Endodermal cell (in vitro differentiated cells): ENCODE results near the gene ARHGAP44. TPM values are rescaled to one million over a fixed set of nuclear protein-coding genes. Genes with fewer than 3 reads are reported as not detected.

Experiments
- DNase-seq: peaks from one replicate; pipeline ENCODE4 v3.0.0-alpha.2; 2017
- H3K27ac ChIP-seq: 2 replicates; pipeline ENCODE4 v1.5.1; 2013; ENCODE audit warnings: mild to moderate bottlenecking, low read depth, low read length, moderate library complexity
- H3K27me3 ChIP-seq: 2 replicates; pipeline ENCODE4 v1.6.1; 2013; ENCODE audit warnings: mild to moderate bottlenecking, low read length, moderate library complexity; ENCODE audit not compliant: insufficient read depth, control insufficient read depth, poor library complexity, severe bottlenecking
- H3K36me3 ChIP-seq: 2 replicates; pipeline ENCODE4 v1.7.0; 2013; ENCODE audit warnings: mild to moderate bottlenecking, low read length, moderate library complexity; ENCODE audit not compliant: control insufficient read depth, insufficient read depth
- H3K4me1 ChIP-seq: one replicate; pipeline ENCODE4 v1.7.0; 2013; ENCODE audit warnings: low read length; ENCODE audit not compliant: control insufficient read depth, insufficient read depth
- H3K4me3 ChIP-seq: 2 replicates; pipeline ENCODE4 v1.5.1; 2013; ENCODE audit warnings: mild to moderate bottlenecking, low read length, moderate library complexity
- H3K9ac ChIP-seq: 2 replicates; pipeline ENCODE4 v1.6.1; 2013; ENCODE audit warnings: mild to moderate bottlenecking, low read length, moderate library complexity; ENCODE audit not compliant: poor library complexity, severe bottlenecking; ENCODE audit errors: extremely low read depth
- H3K9me3 ChIP-seq: 2 replicates; pipeline ENCODE4 v1.6.1; 2013; ENCODE audit warnings: mild to moderate bottlenecking, low read length, moderate library complexity; ENCODE audit not compliant: control insufficient read depth
- H3K27ac Mint-ChIP-seq: 2 replicates; pipeline ENCODE4 v1.8.0; 2020; ENCODE audit warnings: mixed read lengths
- H3K27me3 Mint-ChIP-seq: 2 replicates; pipeline ENCODE4 v1.8.0; 2021; ENCODE audit warnings: mild to moderate bottlenecking, mixed read lengths; ENCODE audit not compliant: insufficient read depth
- H3K36me3 Mint-ChIP-seq: 2 replicates; pipeline ENCODE4 v1.8.0; 2020; ENCODE audit warnings: low read depth, mixed read lengths
- H3K4me1 Mint-ChIP-seq: 2 replicates; pipeline ENCODE4 v1.8.0; 2020; ENCODE audit warnings: mixed read lengths
- H3K4me3 Mint-ChIP-seq: 2 replicates; pipeline ENCODE4 v1.8.0; 2020; ENCODE audit warnings: mild to moderate bottlenecking, moderate library complexity, mixed read lengths
- H3K9me3 Mint-ChIP-seq: 2 replicates; pipeline ENCODE4 v1.8.0; 2020; ENCODE audit warnings: mild to moderate bottlenecking, mixed read lengths
- WGBS, 2 experiments: methylation state at CpG; one replicate each; pipeline versions ENCODE4 v1.1.5 to v1.1.7; 2013; ENCODE audit warnings: missing lambda C conversion rate in 2 of 2, mixed read lengths in 1 of 2; ENCODE audit not compliant: insufficient coverage in 1 of 2, insufficient read length in 1 of 2; 5-methylcytosine and 5-hydroxymethylcytosine counted together
- total RNA-seq, 2 donors: library from RNA; stranded (reverse); fragmentation: NEBNext Ultra II Directional in 1 of 2; extraction: Animal tissue kit (Norgen Biotek cat#: 25700) in 1 of 2; gene quantifications; 2 replicates in 1 of 2; 3 replicates in 1 of 2; pipeline ENCODE4 v1.2.1, GENCODE V29; 2021
- TF ChIP-seq, protein P1 (sequence below): fragments of 200-600 bp; sonication (generic); conservative IDR thresholded peaks from 2 replicates; pipeline ENCODE4 v1.5.0; 2021; ENCODE audit warnings: antibody characterized with exemption, mild to moderate bottlenecking

Gene ARHGAP44
- total RNA-seq, 2 donors from 2014 or later: 14.2 to 21.9 TPM

DNA sequence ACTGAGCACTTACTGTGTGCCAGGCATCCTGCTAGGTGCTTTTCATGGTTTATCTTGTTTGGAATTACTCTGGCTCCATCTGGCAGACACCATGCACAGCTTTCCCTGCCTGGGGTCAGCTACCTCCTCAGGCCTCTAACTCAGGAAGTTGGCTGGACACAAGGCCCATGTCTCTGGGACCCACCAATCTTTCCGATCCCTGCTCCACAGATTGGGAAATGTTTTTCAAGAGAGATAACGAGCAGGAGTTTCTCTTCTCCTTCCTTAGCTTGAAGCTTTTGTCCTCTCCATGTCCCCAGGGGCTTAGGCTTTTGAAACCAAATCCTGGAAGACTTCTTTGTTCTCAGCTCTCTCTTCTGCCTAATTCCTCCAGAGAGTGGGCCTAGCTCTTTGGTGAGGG is 240.0 kb downstream of the ARHGAP44 start:
- peaks cover 9% of the 10 kb centered on the region for H3K27me3 Mint-ChIP-seq
- H3K27me3 ChIP-seq: peaks cover 8% of the 10 kb centered on the region
- H3K27ac ChIP-seq: no peak overlapping the region
- H3K9me3 ChIP-seq: no peaks in the 10 kb centered on the region
- H3K4me1 Mint-ChIP-seq: peaks cover 5% of the 10 kb centered on the region
- no peak for DNase-seq
- no peak overlapping the region for H3K27ac Mint-ChIP-seq
- no peaks in the 10 kb centered on the region for H3K36me3 Mint-ChIP-seq
- TF ChIP-seq, protein P1, sequence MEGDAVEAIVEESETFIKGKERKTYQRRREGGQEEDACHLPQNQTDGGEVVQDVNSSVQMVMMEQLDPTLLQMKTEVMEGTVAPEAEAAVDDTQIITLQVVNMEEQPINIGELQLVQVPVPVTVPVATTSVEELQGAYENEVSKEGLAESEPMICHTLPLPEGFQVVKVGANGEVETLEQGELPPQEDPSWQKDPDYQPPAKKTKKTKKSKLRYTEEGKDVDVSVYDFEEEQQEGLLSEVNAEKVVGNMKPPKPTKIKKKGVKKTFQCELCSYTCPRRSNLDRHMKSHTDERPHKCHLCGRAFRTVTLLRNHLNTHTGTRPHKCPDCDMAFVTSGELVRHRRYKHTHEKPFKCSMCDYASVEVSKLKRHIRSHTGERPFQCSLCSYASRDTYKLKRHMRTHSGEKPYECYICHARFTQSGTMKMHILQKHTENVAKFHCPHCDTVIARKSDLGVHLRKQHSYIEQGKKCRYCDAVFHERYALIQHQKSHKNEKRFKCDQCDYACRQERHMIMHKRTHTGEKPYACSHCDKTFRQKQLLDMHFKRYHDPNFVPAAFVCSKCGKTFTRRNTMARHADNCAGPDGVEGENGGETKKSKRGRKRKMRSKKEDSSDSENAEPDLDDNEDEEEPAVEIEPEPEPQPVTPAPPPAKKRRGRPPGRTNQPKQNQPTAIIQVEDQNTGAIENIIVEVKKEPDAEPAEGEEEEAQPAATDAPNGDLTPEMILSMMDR: no peak
- WGBS, 2 experiments: 17 to 76% methylated on average over 1 to 2 of the region's 2 CpGs
- no peak overlapping the region for H3K4me3 Mint-ChIP-seq
- no peaks in the 10 kb centered on the region for H3K36me3 ChIP-seq
- H3K4me1 ChIP-seq: no peaks in the 10 kb centered on the region
- no peak overlapping the region for H3K9ac ChIP-seq
- H3K4me3 ChIP-seq: no peak overlapping the region
- H3K9me3 Mint-ChIP-seq: peaks cover 3% of the 10 kb centered on the region

DNA sequence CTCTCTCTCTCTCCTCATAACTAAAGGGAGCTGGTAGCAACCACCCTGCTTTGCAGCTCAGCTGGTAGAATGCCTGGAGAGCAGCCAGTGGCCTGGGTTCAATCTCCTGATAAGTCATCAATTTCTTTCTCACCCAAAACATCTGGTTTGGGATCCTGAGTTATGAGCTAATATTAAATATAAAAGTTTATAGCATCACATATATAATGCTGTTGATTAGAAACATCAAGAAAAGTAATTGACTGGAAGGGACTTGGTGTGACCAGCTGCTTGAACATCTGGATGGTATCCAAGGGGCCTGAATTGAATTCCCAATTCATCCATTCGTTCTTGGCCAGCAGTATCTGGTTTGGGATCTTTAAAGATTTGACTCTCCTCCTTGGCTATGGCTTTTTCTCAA is 240.8 kb downstream of the ARHGAP44 start:
- peaks cover 4% of the 10 kb centered on the region for H3K4me1 Mint-ChIP-seq
- 100% methylated on average over 1 of the region's 1 CpG; no CpG with 5 or more reads in 1 of the 2 experiments for WGBS, 2 experiments
- Histone ChIP-seq H3K9ac (no peak overlapping the region), H3K27ac (no peak overlapping the region), H3K4me3 (no peak overlapping the region), H3K27me3 (peaks cover 8% of the 10 kb centered on the region), H3K4me1 (no peaks in the 10 kb centered on the region), H3K36me3 (no peaks in the 10 kb centered on the region), H3K9me3 (no peaks in the 10 kb centered on the region)
- H3K36me3 Mint-ChIP-seq: no peaks in the 10 kb centered on the region
- peaks cover 8% of the 10 kb centered on the region for H3K9me3 Mint-ChIP-seq
- H3K27me3 Mint-ChIP-seq: peaks cover 13% of the 10 kb centered on the region
- DNase-seq: no peak
- no peak overlapping the region for H3K4me3 Mint-ChIP-seq
- TF ChIP-seq, protein P1: no peak
- no peak overlapping the region for H3K27ac Mint-ChIP-seq

DNA sequence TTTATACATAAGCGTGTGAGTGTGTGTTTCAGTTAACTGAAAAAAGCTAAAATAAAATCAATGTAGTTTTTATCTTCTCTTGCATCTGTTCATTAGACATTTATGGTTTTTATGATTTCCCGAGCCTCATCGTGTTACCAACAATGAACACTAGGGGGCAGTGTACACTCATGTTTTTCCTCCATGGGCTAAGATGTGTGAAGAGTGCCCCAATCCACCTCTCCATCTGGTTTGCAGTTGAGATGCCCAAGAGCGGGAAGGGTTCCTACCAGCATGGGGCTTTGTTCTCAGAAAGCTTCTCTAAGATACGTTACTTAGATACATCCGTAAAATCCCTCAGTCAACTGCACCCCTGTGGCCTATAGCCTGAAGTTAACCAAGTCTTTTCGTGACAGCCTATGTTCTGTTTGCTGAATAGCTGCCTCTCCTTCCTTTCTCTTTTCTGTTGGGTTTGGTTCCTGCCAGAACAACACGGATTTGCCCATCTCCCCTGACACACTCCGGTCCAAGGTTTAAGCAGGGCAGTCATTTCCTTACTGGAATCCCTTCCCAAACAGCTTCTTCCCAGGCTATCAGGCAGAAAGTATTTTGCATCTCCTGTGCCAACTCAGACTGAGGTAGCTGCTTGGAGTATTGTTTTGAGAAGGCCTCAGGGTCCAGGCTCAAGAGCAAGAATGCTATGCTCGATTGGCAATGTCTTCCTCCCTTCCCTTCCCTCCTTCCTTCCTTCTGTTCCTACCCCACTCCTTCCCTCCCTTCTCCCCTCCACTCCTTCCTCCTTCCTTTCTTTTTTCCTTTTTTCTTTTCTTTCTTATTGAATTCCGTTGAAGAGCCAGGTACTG is 241.4 kb downstream of the ARHGAP44 start:
- H3K27me3 Mint-ChIP-seq: peaks cover 10% of the 10 kb centered on the region
- no peaks in the 10 kb centered on the region for H3K4me1 ChIP-seq
- peak; percentile 83 for DNase-seq
- H3K36me3 ChIP-seq: no peaks in the 10 kb centered on the region
- H3K27ac Mint-ChIP-seq: no peak overlapping the region
- peaks cover 2% of the 10 kb centered on the region for H3K27me3 ChIP-seq
- H3K4me3 Mint-ChIP-seq: no peak overlapping the region
- H3K36me3 Mint-ChIP-seq: no peaks in the 10 kb centered on the region
- H3K27ac ChIP-seq: no peak overlapping the region
- no peaks in the 10 kb centered on the region for H3K9me3 ChIP-seq
- H3K4me3 ChIP-seq: no peak overlapping the region
- TF ChIP-seq, protein P1: peak; percentile 88
- H3K4me1 Mint-ChIP-seq: peaks cover 4% of the 10 kb centered on the region
- no peak overlapping the region for H3K9ac ChIP-seq
- WGBS, 2 experiments: 58 to 83% methylated on average over 8 to 11 of the region's 11 CpGs
- peaks cover 14% of the 10 kb centered on the region for H3K9me3 Mint-ChIP-seq
